Caco-2 (cell line): Measurements from ENCODE around the gene WBP1L. TPM values are rescaled to one million over a fixed set of nuclear protein-coding genes. Genes with fewer than 3 reads are reported as not detected.

ENCODE experiments used
- BruUV-seq: library from RNA; stranded (reverse); fragments of 400-500 nt; replicated peaks from 2 replicates; lab custom pipeline; 2021; lab: Mats Ljungman, UMichigan
- CTCF ChIA-PET: fragments of 300-600 bp; sonication (Branson Sonifier 250); formaldehyde crosslinking; loops from one replicate; lab custom pipeline; 2022; ENCODE audit warnings: antibody characterized with exemption; lab: Charles Lee
- POLR2A ChIA-PET: fragments of 300-600 bp; sonication (Branson Sonifier 250); formaldehyde crosslinking; loops from one replicate; lab custom pipeline; 2022; ENCODE audit warnings: antibody characterized with exemption; lab: Charles Lee
- DNase-seq, 2 experiments: peaks; one replicate each; pipeline versions ENCODE4 v3.0.0 to v3.0.0-alpha.2; 2020 to 2022
- H3K27me3 ChIP-seq: replicated peaks from 2 replicates; pipeline ENCODE4 v1.6.0; 2011; ENCODE audit warnings: low read length; ENCODE audit not compliant: control insufficient read depth, insufficient read depth
- H3K36me3 ChIP-seq: 2 replicates; pipeline ENCODE4 v1.5.1; 2011; ENCODE audit warnings: low read length; ENCODE audit not compliant: control insufficient read depth, insufficient read depth
- H3K4me1 ChIP-seq: fragments of 250-450 bp; sonication (Bioruptor Pico); 2 replicates; pipeline ENCODE4 v1.5.1; 2020; ENCODE audit warnings: mild to moderate bottlenecking
- H3K4me3 ChIP-seq: 2 replicates; pipeline ENCODE4 v1.5.1; 2011; ENCODE audit warnings: low read depth, mild to moderate bottlenecking, control low read depth, low read length
- H3K9me3 ChIP-seq: fragments of 250-450 bp; sonication (Bioruptor Pico); 2 replicates; pipeline ENCODE4 v1.5.1; 2020; ENCODE audit warnings: mild to moderate bottlenecking, moderate library complexity
- H3K27ac Mint-ChIP-seq: one replicate; pipeline ENCODE4 v1.8.0; 2022; ENCODE audit warnings: mixed read lengths; ENCODE audit not compliant: unreplicated experiment
- H3K27me3 Mint-ChIP-seq: one replicate; pipeline ENCODE4 v1.8.0; 2022; ENCODE audit warnings: mixed read lengths; ENCODE audit not compliant: insufficient read depth, unreplicated experiment
- H3K36me3 Mint-ChIP-seq: one replicate; pipeline ENCODE4 v1.8.0; 2022; ENCODE audit warnings: mild to moderate bottlenecking, mixed read lengths; ENCODE audit not compliant: insufficient read depth, unreplicated experiment
- H3K4me1 Mint-ChIP-seq: one replicate; pipeline ENCODE4 v1.8.0; 2022; ENCODE audit warnings: low read depth, mixed read lengths; ENCODE audit not compliant: unreplicated experiment
- H3K4me3 Mint-ChIP-seq: one replicate; pipeline ENCODE4 v1.8.0; 2022; ENCODE audit warnings: mild to moderate bottlenecking, moderate library complexity, mixed read lengths; ENCODE audit not compliant: unreplicated experiment
- H3K9me3 Mint-ChIP-seq: one replicate; pipeline ENCODE4 v1.8.0; 2022; ENCODE audit warnings: mixed read lengths; ENCODE audit not compliant: unreplicated experiment
- intact Hi-C: fragments of 100-400 bp; cut with micrococcal nuclease; formaldehyde crosslinking; loops from one replicate; pipeline ENCODE4 v1.10.0; 2022; ENCODE audit not compliant: unreplicated experiment
- total RNA-seq: library from RNA; stranded (reverse); gene quantifications from 2 replicates; pipeline ENCODE4 v1.2.3, GENCODE V29; 2022
- TF ChIP-seq, protein P1 (sequence below), 2 experiments: fragments of 200-600 bp in 1 of 2; IDR thresholded peaks; 1 replicate in 1 of 2; 2 replicates in 1 of 2; pipeline versions ENCODE4 v1.5.1 to v1.8.0; 2011 to 2022; ENCODE audit warnings: antibody characterized with exemption in 1 of 2, control low read depth in 1 of 2, inconsistent platforms in 1 of 2, low read depth in 1 of 2, low read length in 1 of 2, mild to moderate bottlenecking in 1 of 2, moderate library complexity in 1 of 2; ENCODE audit not compliant: insufficient read depth in 1 of 2, severe bottlenecking in 1 of 2, unreplicated experiment in 1 of 2

WBP1L gene
- total RNA-seq, 1 experiment from 2014 or later = 28.2 TPM

DNA sequence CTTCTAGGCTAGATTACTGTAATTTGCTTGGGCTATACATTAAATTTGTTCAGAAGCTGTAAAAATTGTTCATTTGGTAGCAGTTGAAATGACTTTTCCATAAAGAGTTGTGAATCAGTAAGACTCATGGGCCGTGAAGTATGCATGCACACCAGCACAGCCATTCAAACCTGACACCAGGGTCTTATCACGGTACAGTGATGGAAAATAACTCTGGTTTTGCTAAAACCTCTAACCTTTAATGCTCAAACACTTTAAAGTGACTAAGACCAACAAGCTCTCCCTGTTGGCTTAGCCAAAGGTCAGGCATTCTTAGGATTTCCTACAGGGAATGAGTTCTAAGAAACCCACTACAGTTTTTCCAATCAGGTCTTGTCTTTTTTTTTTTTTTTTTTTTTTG, 41.0 kb upstream of the WBP1L start:
- H3K27ac Mint-ChIP-seq = no peak overlapping the region
- Histone ChIP-seq H3K9me3 (no peaks in the 10 kb centered on the region), H3K4me3 (no peak overlapping the region), H3K36me3 (no peaks in the 10 kb centered on the region), H3K27me3 (no peaks in the 10 kb centered on the region), H3K4me1 (peaks cover 11% of the 10 kb centered on the region)
- H3K36me3 Mint-ChIP-seq = peaks cover 19% of the 10 kb centered on the region
- DNase-seq = no peak
- intact Hi-C loops = no loop called here
- H3K4me3 Mint-ChIP-seq = no peak overlapping the region
- no peaks in the 10 kb centered on the region for H3K9me3 Mint-ChIP-seq
- peaks cover 14% of the 10 kb centered on the region for H3K4me1 Mint-ChIP-seq
- CTCF ChIA-PET = interaction anchor here (0.6 to 0.7 kb wide), 3 partner anchors 10 to 119 kb away, joined by 3 to 4 read pairs (median 4); partner anchors contain the start of gene ARL3
- no peaks in the 10 kb centered on the region for H3K27me3 Mint-ChIP-seq
- POLR2A ChIA-PET = interaction anchor here (0.7 kb wide), 1 partner anchor 24 kb away, joined by 13 read pairs; no protein-coding TSS in a partner anchor
- TF ChIP-seq, protein P1, sequence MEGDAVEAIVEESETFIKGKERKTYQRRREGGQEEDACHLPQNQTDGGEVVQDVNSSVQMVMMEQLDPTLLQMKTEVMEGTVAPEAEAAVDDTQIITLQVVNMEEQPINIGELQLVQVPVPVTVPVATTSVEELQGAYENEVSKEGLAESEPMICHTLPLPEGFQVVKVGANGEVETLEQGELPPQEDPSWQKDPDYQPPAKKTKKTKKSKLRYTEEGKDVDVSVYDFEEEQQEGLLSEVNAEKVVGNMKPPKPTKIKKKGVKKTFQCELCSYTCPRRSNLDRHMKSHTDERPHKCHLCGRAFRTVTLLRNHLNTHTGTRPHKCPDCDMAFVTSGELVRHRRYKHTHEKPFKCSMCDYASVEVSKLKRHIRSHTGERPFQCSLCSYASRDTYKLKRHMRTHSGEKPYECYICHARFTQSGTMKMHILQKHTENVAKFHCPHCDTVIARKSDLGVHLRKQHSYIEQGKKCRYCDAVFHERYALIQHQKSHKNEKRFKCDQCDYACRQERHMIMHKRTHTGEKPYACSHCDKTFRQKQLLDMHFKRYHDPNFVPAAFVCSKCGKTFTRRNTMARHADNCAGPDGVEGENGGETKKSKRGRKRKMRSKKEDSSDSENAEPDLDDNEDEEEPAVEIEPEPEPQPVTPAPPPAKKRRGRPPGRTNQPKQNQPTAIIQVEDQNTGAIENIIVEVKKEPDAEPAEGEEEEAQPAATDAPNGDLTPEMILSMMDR (IDR thresholded peaks at IDR 0.05; ENCODE audit: insufficient read depth in 1 of 2, low read depth in 1 of 2, low read length in 1 of 2, severe bottlenecking in 1 of 2, unreplicated experiment in 1 of 2) = no peak
- no TSS peak for BruUV-seq

DNA sequence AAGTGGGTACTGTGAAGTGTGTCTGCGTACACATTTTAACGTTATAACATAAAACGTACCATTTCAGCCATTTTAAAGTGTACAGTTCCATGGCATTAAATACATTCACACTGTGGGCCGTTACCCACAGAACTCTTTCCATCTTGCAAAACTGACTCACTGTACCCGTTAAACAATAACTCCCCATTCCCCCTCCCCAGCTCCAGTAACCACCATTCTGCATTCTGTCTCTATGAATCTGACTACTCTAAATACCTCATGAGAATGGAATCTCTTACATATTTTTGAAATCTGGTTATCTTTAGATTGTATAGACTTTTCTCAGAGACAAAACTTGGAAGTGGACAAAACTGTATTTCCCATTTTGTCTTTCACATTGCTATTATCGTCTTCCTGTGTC, 38.8 kb upstream of the WBP1L start:
- Mint-ChIP-seq H3K27me3 (no peaks in the 10 kb centered on the region), H3K36me3 (peaks cover 8% of the 10 kb centered on the region), H3K27ac (peak overlapping the region; percentile 39), H3K9me3 (no peaks in the 10 kb centered on the region), H3K4me3 (no peak overlapping the region), H3K4me1 (peaks cover 18% of the 10 kb centered on the region)
- H3K9me3 ChIP-seq = no peaks in the 10 kb centered on the region
- peaks cover 11% of the 10 kb centered on the region for H3K4me1 ChIP-seq
- intact Hi-C loops = no loop called here
- H3K27me3 ChIP-seq = no peaks in the 10 kb centered on the region
- DNase-seq = no peak
- no TSS peak for BruUV-seq
- TF ChIP-seq, protein P1 (IDR thresholded peaks at IDR 0.05; ENCODE audit: insufficient read depth in 1 of 2, low read depth in 1 of 2, low read length in 1 of 2, severe bottlenecking in 1 of 2, unreplicated experiment in 1 of 2) = no peak
- POLR2A ChIA-PET = no interaction called here
- CTCF ChIA-PET = interaction anchor here (1.4 kb wide), 1 partner anchor 9 kb away, joined by 5 read pairs; the partner anchor contains the start of genes ARL3 and SFXN2
- no peak overlapping the region for H3K4me3 ChIP-seq
- no peaks in the 10 kb centered on the region for H3K36me3 ChIP-seq

DNA sequence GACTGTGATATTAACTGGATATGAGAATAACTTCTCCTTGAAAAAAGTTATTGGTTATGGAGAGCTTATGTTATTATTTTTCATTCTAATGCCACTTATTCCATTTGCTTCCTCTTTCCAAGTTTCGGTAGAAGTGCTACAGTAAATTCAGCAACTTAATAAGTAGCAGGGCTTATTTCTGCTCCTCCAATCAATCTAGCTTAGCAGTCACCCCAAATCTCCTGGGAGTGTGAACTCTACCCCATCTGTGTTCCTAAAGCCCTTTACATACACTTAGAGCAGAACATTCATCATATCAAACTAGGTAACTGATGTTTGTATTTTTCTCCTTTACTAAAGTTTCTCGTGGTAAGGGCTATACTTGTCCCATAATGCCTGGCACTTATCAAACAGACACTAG, 38.2 kb upstream of the WBP1L start:
- peaks cover 14% of the 10 kb centered on the region for H3K4me1 ChIP-seq
- BruUV-seq = no TSS peak
- DNase-seq = no peak
- Mint-ChIP-seq H3K4me1 (peaks cover 18% of the 10 kb centered on the region), H3K4me3 (no peak overlapping the region), H3K27ac (peak overlapping the region; percentile 39), H3K36me3 (peaks cover 6% of the 10 kb centered on the region), H3K9me3 (no peaks in the 10 kb centered on the region), H3K27me3 (no peaks in the 10 kb centered on the region)
- ChIA-PET CTCF (interaction anchor here (1.4 kb wide), 1 partner anchor 8 kb away, joined by 5 read pairs; the partner anchor contains the start of genes ARL3 and SFXN2), POLR2A (no interaction called here)
- no peak overlapping the region for H3K4me3 ChIP-seq
- no peaks in the 10 kb centered on the region for H3K9me3 ChIP-seq
- intact Hi-C loops = no loop called here
- TF ChIP-seq, protein P1 (IDR thresholded peaks at IDR 0.05; ENCODE audit: insufficient read depth in 1 of 2, low read depth in 1 of 2, low read length in 1 of 2, severe bottlenecking in 1 of 2, unreplicated experiment in 1 of 2) = no peak
- no peaks in the 10 kb centered on the region; the same call in 1 of the 2 replicates for H3K36me3 ChIP-seq
- no peaks in the 10 kb centered on the region for H3K27me3 ChIP-seq
